T1000 (cell line): ENCODE data around the gene FCN3.

Source experiments
- DNase-seq: peaks from one replicate; lab custom pipeline; 2025; ENCODE audit warnings: mixed read lengths; lab: John Stamatoyannopoulos, UW

Gene FCN3

GRCh38 chr1:27380224-27380623 is 5.6 kb upstream of the FCN3 start:
- DNase-seq = no peak

- no peak for DNase-seq
These were observed 5.0 kb upstream of the FCN3 start for GRCh38 chr1:27379564-27380122.

- DNase-seq = no peak
These were observed 3.3 kb upstream of the FCN3 start for GRCh38 chr1:27377760-27378495.

- DNase-seq = no peak
These were observed 1.6 kb downstream of the FCN3 start for GRCh38 chr1:27372808-27373690.

- DNase-seq = no peak
These were observed 2.4 kb downstream of the FCN3 start for GRCh38 chr1:27372022-27372807.

GRCh38 chr1:27368869-27369582 is 5.6 kb downstream of the FCN3 start:
- no peak for DNase-seq

- DNase-seq = no peak
These were observed 7.4 kb downstream of the FCN3 start for GRCh38 chr1:27367160-27367650.

GRCh38 chr1:27366411-27367159 is 8.0 kb downstream of the FCN3 start, which contains the start of gene MAP3K6:
Gene MAP3K6 (minus strand): TSS chr1:27366961. CDS start chr1:27366597, 364 bp downstream.
- peak; percentile 73 for DNase-seq

GRCh38 chr1:27366113-27366410 is 8.6 kb downstream of the FCN3 start:
- peak; percentile 75 for DNase-seq

- peak; percentile 87 for DNase-seq
These were observed 9.1 kb downstream of the FCN3 start for GRCh38 chr1:27365372-27366112.

- no peak for DNase-seq
These were observed 9.8 kb downstream of the FCN3 start for GRCh38 chr1:27364696-27365371.

GRCh38 chr1:27363766-27364695 is 10.6 kb downstream of the FCN3 start:
- no peak for DNase-seq

GRCh38 chr1:27361553-27361952 is 13.1 kb downstream of the FCN3 start:
- DNase-seq = no peak

GRCh38 chr1:27361044-27361402 is 13.6 kb downstream of the FCN3 start:
- no peak for DNase-seq

GRCh38 chr1:27360159-27361043 is 14.2 kb downstream of the FCN3 start:
- DNase-seq = no peak

GRCh38 chr1:27359822-27360158 is 14.8 kb downstream of the FCN3 start:
- no peak for DNase-seq

- no peak for DNase-seq
These were observed 15.7 kb downstream of the FCN3 start for GRCh38 chr1:27358928-27359313.
